LNCAP (cell line): ENCODE measurements around the gene ITPKA.

Experiments
- CTCF ChIP-seq: fragments of 450-650 bp; IDR thresholded peaks from 2 replicates; pipeline ENCODE4 v1.5.1; 2017; ENCODE audit warnings: mild to moderate bottlenecking

ITPKA gene

GRCh38 chr15:41506796-41507341 lies 13.2 kb downstream of the ITPKA start:
- peak; percentile 34; the same call in 1 of the 2 replicates for TF ChIP-seq CTCF

- TF ChIP-seq CTCF: no peak
Observed at GRCh38 chr15:41507820-41508290, 14.2 kb downstream of the ITPKA start.

GRCh38 chr15:41510728-41511127 lies 17.1 kb downstream of the ITPKA start:
- TF ChIP-seq CTCF: no peak

GRCh38 chr15:41511331-41511898 lies 17.7 kb downstream of the ITPKA start:
- no peak for TF ChIP-seq CTCF

- TF ChIP-seq CTCF: no peak
Observed at GRCh38 chr15:41511899-41512369, 18.3 kb downstream of the ITPKA start.

GRCh38 chr15:41512512-41512939 lies 18.9 kb downstream of the ITPKA start:
- TF ChIP-seq CTCF: no peak

- no peak for TF ChIP-seq CTCF
Observed at GRCh38 chr15:41512940-41513505, 19.3 kb downstream of the ITPKA start.
